Skeletal muscle satellite cell (primary cell): ENCODE measurements around the gene ACOT12. TPM values are rescaled to one million over a fixed set of nuclear protein-coding genes. Genes with fewer than 3 reads are reported as not detected.
A peak's percentile ranks its signal among the peaks of the same experiment; 100 is the strongest.

Source experiments
- H3K27me3 ChIP-seq: 2 replicates; pipeline ENCODE4 v1.7.0; 2013; ENCODE audit warnings: low read length; ENCODE audit not compliant: control insufficient read depth, insufficient read depth
- H3K36me3 ChIP-seq: 2 replicates; pipeline ENCODE4 v1.7.0; 2013; ENCODE audit warnings: mild to moderate bottlenecking, control low read depth, low read length; ENCODE audit not compliant: insufficient read depth
- H3K4me1 ChIP-seq: 2 replicates; pipeline ENCODE4 v1.7.0; 2013; ENCODE audit warnings: low read length; ENCODE audit not compliant: control insufficient read depth, insufficient read depth
- H3K4me2 ChIP-seq: 2 replicates; pipeline ENCODE4 v1.7.0; 2013; ENCODE audit warnings: mild to moderate bottlenecking, low read length
- H3K4me3 ChIP-seq: 2 replicates; pipeline ENCODE4 v1.7.0; 2013; ENCODE audit warnings: low read length
- H3K9ac ChIP-seq: 2 replicates; pipeline ENCODE4 v1.7.0; 2013; ENCODE audit warnings: mild to moderate bottlenecking, low read depth, low read length, moderate library complexity
- H3K9me3 ChIP-seq: replicated peaks from 2 replicates; pipeline ENCODE4 v1.7.0; 2013; ENCODE audit warnings: mild to moderate bottlenecking, control low read depth, low read length
- total RNA-seq: library from RNA; depleted of rRNA; stranded (reverse); fragments of >200 nt; gene quantifications from 2 replicates; pipeline ENCODE4 v1.2.3, GENCODE V29; 2012; rRNA removed

ACOT12 gene
- 0.25 TPM in 1 of 2 replicates, not detected in the other for total RNA-seq

DNA sequence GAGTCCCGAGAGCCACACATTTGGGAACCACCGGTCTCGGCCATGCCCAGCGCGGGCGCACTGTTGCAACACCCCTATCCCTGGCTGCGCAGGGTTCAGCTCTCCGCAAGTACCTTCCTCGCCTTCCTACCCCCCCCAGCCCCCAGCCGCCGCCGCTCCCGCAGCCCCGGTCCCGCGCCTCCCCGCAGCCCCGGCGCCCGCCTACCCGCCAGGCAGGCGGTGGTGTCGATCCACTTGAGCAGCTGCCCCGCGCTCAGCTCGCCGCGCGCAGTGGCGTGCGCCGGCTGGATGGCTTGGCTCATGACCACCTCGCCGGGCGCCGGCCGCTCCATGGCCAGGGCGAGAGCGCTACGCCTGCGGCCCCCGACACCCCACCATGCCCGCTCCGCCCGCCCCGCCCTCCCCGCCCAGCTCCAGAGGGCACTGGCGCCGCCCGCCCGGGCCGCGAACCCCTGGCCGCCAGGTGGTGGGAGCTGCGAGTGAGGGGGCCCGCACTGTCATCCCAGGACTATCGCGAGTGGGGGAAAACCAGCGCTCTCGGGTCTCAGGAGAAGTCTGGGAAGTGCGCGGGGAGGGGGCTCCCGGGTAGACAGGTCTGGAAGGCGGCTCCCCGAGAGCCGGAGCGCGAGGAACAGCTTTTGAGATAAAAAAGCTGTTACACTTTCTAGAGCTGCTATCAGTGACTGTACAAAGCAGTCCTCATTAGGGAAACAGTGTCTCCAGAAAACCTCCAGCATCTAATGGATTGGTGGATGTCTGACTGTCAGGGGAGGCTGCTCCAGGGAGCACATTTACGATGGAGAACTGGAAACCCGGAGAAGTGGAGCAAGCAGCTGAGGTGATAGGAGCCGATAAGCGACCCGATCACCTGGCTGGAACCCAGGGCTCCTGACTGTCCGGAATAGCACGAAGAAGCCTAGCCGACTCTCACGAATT, at the start of gene ACOT12:
TSS of gene ACOT12 (minus strand) at position 352 of the 936 bp plus-strand sequence. CDS start at position 332, 20 bp downstream.
- H3K9me3 ChIP-seq, result peaks cover 3% of the 10 kb centered on the region
- no peaks in the 10 kb centered on the region for H3K4me1 ChIP-seq
- peak within 1 kb of the TSS; percentile 65 for H3K4me3 ChIP-seq
- peak within 1 kb of the TSS; percentile 66 for H3K4me2 ChIP-seq
- H3K9ac ChIP-seq, result no peak within 1 kb of the TSS
- H3K27me3 ChIP-seq, result peaks cover 10% of the 10 kb centered on the region
- no peaks in the 10 kb centered on the region for H3K36me3 ChIP-seq

DNA sequence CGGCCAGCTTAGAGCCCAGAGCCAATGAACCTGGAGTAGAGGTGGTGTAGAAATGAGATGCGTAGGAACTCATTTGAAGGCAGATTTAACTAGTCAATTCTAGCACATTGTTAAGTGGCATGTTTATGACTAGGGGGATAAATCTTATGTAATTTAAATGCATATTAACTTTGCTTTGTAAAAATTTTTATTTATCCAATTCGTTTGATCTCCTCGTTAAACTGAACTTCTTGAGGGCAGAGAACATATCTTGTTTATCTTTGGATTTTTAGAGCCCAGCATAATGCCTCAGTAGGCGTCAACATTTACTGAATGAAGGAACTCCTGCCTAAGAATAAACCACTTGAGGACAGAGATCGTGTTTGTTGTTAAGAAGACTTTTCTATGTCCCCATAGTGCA, 41.1 kb upstream of the ACOT12 start:
- no peaks in the 10 kb centered on the region for H3K4me1 ChIP-seq
- no peaks in the 10 kb centered on the region for H3K9me3 ChIP-seq
- no peak overlapping the region for H3K4me2 ChIP-seq
- no peak overlapping the region for H3K9ac ChIP-seq
- H3K27me3 ChIP-seq, result no peaks in the 10 kb centered on the region
- H3K4me3 ChIP-seq, result no peak overlapping the region
- no peaks in the 10 kb centered on the region for H3K36me3 ChIP-seq

GRCh38 chr5:81429985-81430384, 36.1 kb upstream of the ACOT12 start:
- Histone ChIP-seq H3K27me3 (no peaks in the 10 kb centered on the region), H3K4me2 (no peak overlapping the region), H3K4me1 (peaks cover 4% of the 10 kb centered on the region), H3K36me3 (no peaks in the 10 kb centered on the region), H3K4me3 (no peak overlapping the region), H3K9me3 (no peaks in the 10 kb centered on the region), H3K9ac (no peak overlapping the region)

GRCh38 chr5:81429363-81429762, 35.4 kb upstream of the ACOT12 start:
- peaks cover 4% of the 10 kb centered on the region for H3K4me1 ChIP-seq
- H3K36me3 ChIP-seq, result no peaks in the 10 kb centered on the region
- H3K9ac ChIP-seq, result no peak overlapping the region
- no peaks in the 10 kb centered on the region for H3K9me3 ChIP-seq
- no peaks in the 10 kb centered on the region for H3K27me3 ChIP-seq
- H3K4me3 ChIP-seq, result no peak overlapping the region
- H3K4me2 ChIP-seq, result no peak overlapping the region

- H3K9me3 ChIP-seq, result no peaks in the 10 kb centered on the region
- H3K4me1 ChIP-seq, result peaks cover 4% of the 10 kb centered on the region
- H3K36me3 ChIP-seq, result no peaks in the 10 kb centered on the region
- H3K4me3 ChIP-seq, result no peak overlapping the region
- no peaks in the 10 kb centered on the region for H3K27me3 ChIP-seq
- no peak overlapping the region for H3K9ac ChIP-seq
- H3K4me2 ChIP-seq, result no peak overlapping the region
Observed at GRCh38 chr5:81428861-81429260, 34.9 kb upstream of the ACOT12 start.

DNA sequence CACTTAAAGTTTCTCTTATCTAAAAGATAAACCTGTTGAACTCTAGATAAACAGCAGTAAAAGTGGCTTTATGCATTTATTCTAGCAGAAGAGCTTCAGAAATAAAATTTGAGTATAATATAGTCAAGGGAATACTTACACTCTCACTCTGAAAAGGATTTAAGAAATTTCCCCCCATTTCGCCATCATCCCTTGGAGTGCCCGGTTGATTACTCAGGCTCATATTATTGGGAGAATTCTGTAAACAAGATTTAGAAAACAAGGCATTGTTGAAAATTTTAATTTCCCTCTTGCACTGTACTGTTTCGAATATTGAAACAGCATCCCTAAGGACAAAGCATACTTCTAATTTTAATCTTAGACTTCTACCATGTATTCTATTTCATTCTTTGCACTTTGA, 34.5 kb upstream of the ACOT12 start:
- no peak overlapping the region for H3K4me2 ChIP-seq

DNA sequence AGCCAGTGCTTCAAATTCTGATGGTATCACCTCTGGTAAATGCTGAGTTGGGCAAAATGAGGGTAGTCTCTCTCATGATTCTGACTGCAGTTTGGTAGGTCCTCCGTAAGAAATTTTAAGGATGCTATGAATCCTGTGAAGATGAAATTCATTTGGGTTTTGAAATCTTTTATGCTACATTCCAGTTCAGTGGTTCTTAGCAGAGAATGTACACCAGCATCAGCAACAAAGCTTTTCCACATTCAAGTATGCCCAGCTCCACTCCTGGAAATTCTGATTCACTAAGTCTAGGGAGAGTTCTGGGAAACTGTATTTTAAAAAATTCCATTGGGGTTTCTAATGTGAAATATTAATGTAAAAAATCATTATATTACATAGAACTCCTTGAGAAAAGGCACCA, 33.6 kb upstream of the ACOT12 start:
- no peak overlapping the region for H3K4me3 ChIP-seq

More for the DNA sequence above, 34.5 kb upstream of the ACOT12 start:
- no peaks in the 10 kb centered on the region for H3K27me3 ChIP-seq
- H3K9ac ChIP-seq, result no peak overlapping the region
- H3K4me1 ChIP-seq, result peaks cover 4% of the 10 kb centered on the region
- H3K9me3 ChIP-seq, result no peaks in the 10 kb centered on the region
- no peaks in the 10 kb centered on the region for H3K36me3 ChIP-seq
- H3K4me3 ChIP-seq, result no peak overlapping the region

DNA sequence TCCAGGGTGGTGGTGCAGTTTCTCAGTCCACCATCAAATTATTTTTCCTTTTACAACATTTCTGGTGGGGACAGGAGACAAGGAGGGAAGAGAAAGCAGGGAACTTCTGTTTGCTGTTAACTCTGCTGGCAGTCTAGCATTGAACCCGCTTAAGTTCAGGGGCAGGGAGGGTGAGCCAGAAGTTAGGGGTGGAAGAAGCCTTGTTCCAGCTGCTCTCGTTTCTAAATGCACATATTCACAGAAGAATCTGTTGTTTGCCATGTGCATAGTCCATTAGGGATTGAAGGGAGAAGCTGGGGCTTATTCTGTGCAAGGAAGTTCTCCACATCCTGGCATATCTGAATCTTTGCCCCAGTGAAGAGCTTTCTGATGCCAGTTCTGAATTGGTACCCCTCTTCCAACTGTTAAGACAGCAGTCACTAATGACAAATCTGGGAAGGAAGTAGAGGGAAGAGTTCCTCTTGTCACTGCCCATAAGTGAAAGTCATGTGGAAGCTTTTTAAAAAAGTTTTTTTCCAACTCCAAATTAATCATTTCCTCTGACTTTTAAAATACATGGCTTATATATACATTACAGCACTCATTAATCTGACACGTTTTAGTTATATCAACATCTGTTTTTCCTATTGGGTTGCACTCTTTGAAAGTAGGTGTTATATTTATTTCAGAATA, 32.6 kb upstream of the ACOT12 start:
- H3K4me2 ChIP-seq, result no peak overlapping the region
- H3K9ac ChIP-seq, result no peak overlapping the region

More for the DNA sequence above, 33.6 kb upstream of the ACOT12 start:
- Histone ChIP-seq H3K27me3 (no peaks in the 10 kb centered on the region), H3K4me1 (peaks cover 9% of the 10 kb centered on the region), H3K4me2 (no peak overlapping the region), H3K9me3 (no peaks in the 10 kb centered on the region), H3K36me3 (no peaks in the 10 kb centered on the region), H3K9ac (no peak overlapping the region)

GRCh38 chr5:81425569-81425968, 31.6 kb upstream of the ACOT12 start:
- H3K9me3 ChIP-seq, result no peaks in the 10 kb centered on the region
- H3K4me3 ChIP-seq, result no peak overlapping the region
- H3K4me1 ChIP-seq, result peaks cover 21% of the 10 kb centered on the region
- H3K9ac ChIP-seq, result peak overlapping the region; percentile 32
- no peaks in the 10 kb centered on the region for H3K36me3 ChIP-seq
- peak overlapping the region; percentile 30 for H3K4me2 ChIP-seq
- no peaks in the 10 kb centered on the region for H3K27me3 ChIP-seq

More for the DNA sequence above, 32.6 kb upstream of the ACOT12 start:
- H3K4me1 ChIP-seq, result peaks cover 17% of the 10 kb centered on the region
- H3K9me3 ChIP-seq, result no peaks in the 10 kb centered on the region
- no peaks in the 10 kb centered on the region for H3K36me3 ChIP-seq
- no peaks in the 10 kb centered on the region for H3K27me3 ChIP-seq
- no peak overlapping the region for H3K4me3 ChIP-seq

GRCh38 chr5:81424728-81425127, 30.8 kb upstream of the ACOT12 start:
- H3K9me3 ChIP-seq, result no peaks in the 10 kb centered on the region
- H3K4me2 ChIP-seq, result no peak overlapping the region
- H3K9ac ChIP-seq, result peak overlapping the region; percentile 32
- H3K27me3 ChIP-seq, result no peaks in the 10 kb centered on the region
- no peak overlapping the region for H3K4me3 ChIP-seq
- H3K36me3 ChIP-seq, result no peaks in the 10 kb centered on the region
- peaks cover 28% of the 10 kb centered on the region for H3K4me1 ChIP-seq

GRCh38 chr5:81422671-81423070, 28.7 kb upstream of the ACOT12 start:
- H3K4me3 ChIP-seq, result no peak overlapping the region

More at GRCh38 chr5:81422671-81423070, 28.7 kb upstream of the ACOT12 start:
- peak overlapping the region; percentile 59 for H3K9ac ChIP-seq
- no peaks in the 10 kb centered on the region for H3K9me3 ChIP-seq
- H3K27me3 ChIP-seq, result no peaks in the 10 kb centered on the region
- peaks cover 30% of the 10 kb centered on the region for H3K4me1 ChIP-seq
- H3K36me3 ChIP-seq, result no peaks in the 10 kb centered on the region
- H3K4me2 ChIP-seq, result peak overlapping the region; percentile 42
